K562 (cell line): Measurements from ENCODE around the gene CALHM3. TPM values are rescaled to one million over a fixed set of nuclear protein-coding genes. Genes with fewer than 3 reads are reported as not detected.

ENCODE experiments used
- CREB3 ChIP-seq: fragments of 450-650 bp; conservative IDR thresholded peaks from 2 replicates; pipeline ENCODE4 v1.6.1; 2016; ENCODE audit warnings: missing genetic modification characterization, low read depth, mild to moderate bottlenecking, missing compliant biosample characterization, moderate library complexity
- GABPA ChIP-seq: fragments of 200-800 bp; sonication (Bioruptor generic); conservative IDR thresholded peaks from 2 replicates; pipeline ENCODE4 v1.6.1; 2016; ENCODE audit warnings: low read depth, missing genetic modification characterization, missing compliant biosample characterization
- GATA2 ChIP-seq: sonication (generic); formaldehyde crosslinking; IDR thresholded peaks from 2 replicates; pipeline ENCODE4 v1.4.0; 2020; ENCODE audit warnings: mild to moderate bottlenecking, missing genetic modification reagents
- HES1 ChIP-seq: fragments of 450-650 bp; IDR thresholded peaks from 2 replicates; pipeline ENCODE4 v1.6.1; 2016; ENCODE audit warnings: low read depth, mild to moderate bottlenecking, moderate library complexity
- ID3 ChIP-seq, 2 experiments: fragments of 250-450 bp in 1 of 2; fragments of 450-650 bp in 1 of 2; sonication (Bioruptor Pico) in 1 of 2; IDR thresholded peaks; 2 replicates each; pipeline versions ENCODE4 v1.6.1 to v1.8.0; 2016 to 2021; ENCODE audit warnings: mild to moderate bottlenecking in 2 of 2, moderate library complexity in 2 of 2, missing compliant biosample characterization in 1 of 2, missing genetic modification characterization in 1 of 2
- MXI1 ChIP-seq: IDR thresholded peaks from 2 replicates; pipeline ENCODE4 v1.6.1; 2011; ENCODE audit warnings: low read depth, mild to moderate bottlenecking, improper control_type of control experiment, low read length
- NONO ChIP-seq, 2 experiments: fragments of 200-400 bp in 1 of 2; fragments of 450-650 bp in 1 of 2; formaldehyde crosslinking in 1 of 2; IDR thresholded peaks; 2 replicates each; pipeline ENCODE4 v1.6.1; 2017; ENCODE audit warnings: low read depth in 2 of 2, mild to moderate bottlenecking in 2 of 2, moderate library complexity in 2 of 2, low read length in 1 of 2
- PHB ChIP-seq: fragments of 250-450 bp; sonication (Bioruptor Pico); IDR thresholded peaks from 2 replicates; pipeline ENCODE4 v1.5.0; 2021
- RAD21 ChIP-seq, 2 experiments: fragments of 250-450 bp in 1 of 2; fragments of 450-650 bp in 1 of 2; sonication (Bioruptor Pico) in 1 of 2; formaldehyde crosslinking in 1 of 2; IDR thresholded peaks in 1 of 2; conservative IDR thresholded peaks in 1 of 2; 2 replicates each; pipeline versions ENCODE4 v1.4.0 to v1.8.0; 2020 to 2022; ENCODE audit warnings: mild to moderate bottlenecking in 2 of 2, moderate library complexity in 1 of 2
- RFX1 ChIP-seq: fragments of 450-650 bp; IDR thresholded peaks from 2 replicates; pipeline ENCODE4 v1.6.1; 2016; ENCODE audit warnings: mild to moderate bottlenecking, moderate library complexity
- SAP30 ChIP-seq: fragments of 200-600 bp; sonication (generic); IDR thresholded peaks from 2 replicates; pipeline ENCODE4 v1.6.1; 2012; ENCODE audit warnings: borderline replicate concordance, low read depth, mild to moderate bottlenecking, moderate library complexity, low read length, control low read depth, inconsistent platforms; ENCODE audit not compliant: insufficient read depth, poor library complexity, severe bottlenecking
- SNIP1 ChIP-seq: fragments of 450-650 bp; IDR thresholded peaks from 2 replicates; pipeline ENCODE4 v1.7.1; 2017; ENCODE audit warnings: low read depth, mild to moderate bottlenecking
- STAT5B ChIP-seq: fragments of 250-450 bp; sonication (Bioruptor Pico); IDR thresholded peaks from 2 replicates; pipeline ENCODE4 v1.8.0; 2021; ENCODE audit warnings: mild to moderate bottlenecking, inconsistent platforms
- TAL1 ChIP-seq: fragments of 450-650 bp; IDR thresholded peaks from 2 replicates; pipeline ENCODE4 v1.6.1; 2016; ENCODE audit warnings: mild to moderate bottlenecking
- TBL1XR1 ChIP-seq, 2 experiments: IDR thresholded peaks; 2 replicates each; pipeline ENCODE4 v1.6.1; 2012; ENCODE audit warnings: improper control_type of control experiment in 2 of 2, low read length in 2 of 2, mild to moderate bottlenecking in 1 of 2
- ZBTB7A ChIP-seq: IDR thresholded peaks from 2 replicates; pipeline ENCODE4 v1.6.1; 2011; ENCODE audit warnings: low read depth, mild to moderate bottlenecking, low read length, moderate library complexity, borderline replicate concordance; ENCODE audit not compliant: control insufficient read depth
- ZNF174 ChIP-seq: fragments of 250-450 bp; sonication (Bioruptor Pico); IDR thresholded peaks from 2 replicates; pipeline ENCODE4 v1.4.0; 2020; ENCODE audit warnings: mild to moderate bottlenecking
- ZNF398 ChIP-seq: fragments of 250-450 bp; sonication (Bioruptor Pico); IDR thresholded peaks from 2 replicates; pipeline ENCODE4 v1.8.0; 2021; ENCODE audit warnings: moderate library complexity, mild to moderate bottlenecking, inconsistent platforms
- ZNF592 ChIP-seq: fragments of 450-650 bp; IDR thresholded peaks from 2 replicates; pipeline ENCODE4 v1.6.1; 2017; ENCODE audit warnings: antibody characterized with exemption, mild to moderate bottlenecking
- polyA plus RNA-seq, 8 experiments: library from polyadenylated mRNA; depleted of rRNA in 4 of 8; stranded (reverse) in 5 of 8; unstranded in 3 of 8; fragments of >200 nt; fragmentation: Nextera tagmentation in 2 of 8; fragmentation: Illumina TruSeq in 1 of 8; extraction: Ambion mirVana in 2 of 8; extraction: Trizol in 1 of 8; gene quantifications; 2 replicates each; pipeline versions ENCODE4 v1.2.1 to v1.2.3, GENCODE V29; 2011 to 2014; ENCODE audit warnings: inconsistent platforms in 1 of 8, missing spikeins in 1 of 8
- total RNA-seq, 7 experiments: library from RNA; depleted of rRNA in 6 of 7; stranded (reverse); fragments of >200 nt in 6 of 7; fragmentation: Illumina TruSeq in 2 of 7; extraction: Trizol in 2 of 7; gene quantifications; 2 replicates each; pipeline versions ENCODE4 v1.2.1 to v1.2.3, GENCODE V29; 2011 to 2021; ENCODE audit warnings: low replicate concordance in 1 of 7

CALHM3 gene
- total and polyA plus RNA-seq, 9 of the 15 experiments (the other 6 are each of a cell fraction or from before 2014, with no cell fraction given), result not detected

GRCh38 chr10:103504181-103504783, 25.2 kb upstream of the CALHM3 start (continued):
- TF ChIP-seq GABPA (tag), result 0 out of 2 replicates have a peak, but pooled peaks have one; percentile 23
- no peak for TF ChIP-seq RAD21 (CRISPR knock-in tag; conservative IDR thresholded peaks at IDR 0.05 in 1 of 2, IDR thresholded peaks at IDR 0.05 in 1 of 2)
- TF ChIP-seq GATA2 (CRISPR knock-in tag), result no peak
- no peak for TF ChIP-seq ID3 (CRISPR knock-in tag; IDR thresholded peaks at IDR 0.05)
- 0 out of 2 replicates have a peak, but pooled peaks have one; percentile 37 for TF ChIP-seq ID3 (tag; IDR thresholded peaks at IDR 0.05)
- TF ChIP-seq ZNF592, result no peak
- TF ChIP-seq PHB, result no peak
- peak in 1 of 2 experiments; percentile 74; a peak in 2 of 4 replicates for TF ChIP-seq TBL1XR1 (IDR thresholded peaks at IDR 0.05; ENCODE audit: low read length in 2 of 2)
- TF ChIP-seq HES1, result peak; percentile 98
- no peak for TF ChIP-seq ZNF174 (CRISPR knock-in tag)
- TF ChIP-seq SAP30, result no peak
- peak; percentile 68 for TF ChIP-seq TAL1
- no peak for TF ChIP-seq SNIP1
- no peak for TF ChIP-seq NONO (IDR thresholded peaks at IDR 0.05; ENCODE audit: low read depth in 2 of 2, low read length in 1 of 2)
- no peak for TF ChIP-seq RFX1
- TF ChIP-seq ZNF398 (CRISPR knock-in tag), result no peak
- no peak for TF ChIP-seq ZBTB7A
- TF ChIP-seq CREB3 (tag), result no peak
- TF ChIP-seq MXI1, result no peak
- no peak for TF ChIP-seq STAT5B
